Ovary (tissue), 9 donors: ENCODE data around the gene TP73. TPM values are rescaled to one million over a fixed set of nuclear protein-coding genes. Genes with fewer than 3 reads are reported as not detected.

Experiments
- DNase-seq, 5 donors: peaks; one replicate each; pipeline ENCODE4 v3.0.0-alpha.2; 2019 to 2020
- H3K27ac ChIP-seq, 2 donors: fragments of 200-600 bp; one replicate each; pipeline versions ENCODE4 v1.5.1 to v1.8.0; 2019 to 2022
- H3K27me3 ChIP-seq: fragments of 200-600 bp; one replicate; pipeline ENCODE4 v1.8.0; 2022
- H3K36me3 ChIP-seq: fragments of 200-600 bp; sonication (generic); one replicate; pipeline ENCODE4 v1.5.1; 2019
- H3K4me1 ChIP-seq: one replicate; pipeline ENCODE4 v1.8.1; 2013; ENCODE audit warnings: mild to moderate bottlenecking, moderate library complexity; ENCODE audit not compliant: insufficient read depth
- H3K4me3 ChIP-seq: fragments of 200-600 bp; sonication (generic); one replicate; pipeline ENCODE4 v1.5.1; 2017
- H3K9me3 ChIP-seq, 2 donors: fragments of 200-600 bp in 1 of 2; sonication (generic) in 1 of 2; one replicate each; pipeline versions ENCODE4 v1.5.1 to v1.8.1; 2013 to 2019; ENCODE audit warnings: mild to moderate bottlenecking in 1 of 2, moderate library complexity in 1 of 2
- CTCF ChIP-seq, 3 donors: fragments of 450-650 bp in 2 of 3; fragments of 200-600 bp in 1 of 3; IDR thresholded peaks; one replicate each; pipeline versions ENCODE4 v1.5.1 to v1.8.0; 2016 to 2022; ENCODE audit warnings: antibody characterized with exemption in 3 of 3, mild to moderate bottlenecking in 1 of 3
- EP300 ChIP-seq: sonication (generic); formaldehyde crosslinking; IDR thresholded peaks from one replicate; pipeline ENCODE4 v1.6.1; 2017; ENCODE audit warnings: antibody characterized with exemption
- POLR2A ChIP-seq: fragments of 450-650 bp; IDR thresholded peaks from one replicate; pipeline ENCODE4 v1.6.1; 2017; ENCODE audit warnings: antibody characterized with exemption, mild to moderate bottlenecking, moderate library complexity
- WGBS, 3 donors: extraction: QIAGEN DNeasy Blood & Tissue Kit in 1 of 3; methylation state at CpG; one replicate each; pipeline versions ENCODE4 v1.1.5 to v1.1.7; 2013 to 2017; 5-methylcytosine and 5-hydroxymethylcytosine counted together
- intact Hi-C, 4 donors: fragments of 100-400 bp; cut with DNase I; formaldehyde crosslinking; loops; one replicate each; pipeline versions ENCODE4 v1.11.0 to v1.15.1; 2022 to 2023
- polyA plus RNA-seq, 2 donors: library from polyadenylated mRNA; stranded (reverse); fragments of 200-250 nt in 1 of 2; fragments of 350-450 nt in 1 of 2; fragmentation: Illumina TruSeq in 1 of 2; extraction: RNeasy Lipid Tissue Mini Kit (QIAGEN cat#74804) in 1 of 2; gene quantifications; one replicate each; pipeline ENCODE4 v1.2.3, GENCODE V29; 2013 to 2014
- total RNA-seq, 7 donors: library from RNA; depleted of rRNA in 2 of 7; stranded (reverse); fragments of >200 nt in 2 of 7; fragmentation: NEBNext Ultra II Directional in 3 of 7; extraction: Animal tissue kit (Norgen Biotek cat#: 25700) in 3 of 7; gene quantifications; one replicate each; pipeline versions ENCODE4 v1.1.0 to v1.2.4, GENCODE V29; 2016 to 2023
- donor health status: DM: no; HTN: no; CAD: no; lungs with moderate emphysema.
- donor health status: DM: no; HTN: no; CAD: no.
- donor health status: Bipolar disorder and iron deficiency.
- donor health status: DM: yes; HTN: yes; CAD: no.
- donor health status: DM: no; HTN: no; CAD: no.
- donor health status: DM: yes; HTN: yes; CAD: no.

Gene TP73
- total and polyA plus RNA-seq, 9 donors, result 0.03 to 7.5 (median 0.42) TPM

- H3K4me1 ChIP-seq, result peaks cover 8% of the 10 kb centered on the region
- no peak overlapping the region for H3K27ac ChIP-seq
- peaks cover 12% of the 10 kb centered on the region for H3K27me3 ChIP-seq
- no peaks in the 10 kb centered on the region for H3K9me3 ChIP-seq
- no peaks in the 10 kb centered on the region for H3K36me3 ChIP-seq
- no peak for DNase-seq
- intact Hi-C loops, result no loop called here
- 35 to 38% (median 37%) methylated on average over 10 of the region's 10 CpGs for WGBS, 3 donors
- no peak for TF ChIP-seq EP300
- TF ChIP-seq CTCF (IDR thresholded peaks at IDR 0.05), result no peak
- no peak for TF ChIP-seq POLR2A
- H3K4me3 ChIP-seq, result no peak overlapping the region
Measured at GRCh38 chr1:3653286-3653618, 936 bp downstream of the TP73 start.

- H3K4me1 ChIP-seq, result peaks cover 4% of the 10 kb centered on the region
- peaks cover 12% of the 10 kb centered on the region for H3K27me3 ChIP-seq
- no peak overlapping the region for H3K27ac ChIP-seq
- no peak for TF ChIP-seq CTCF (IDR thresholded peaks at IDR 0.05)
- no peak for TF ChIP-seq EP300
- no peak for TF ChIP-seq POLR2A
- DNase-seq, result no peak
- intact Hi-C loops, result no loop called here
- H3K9me3 ChIP-seq, result no peaks in the 10 kb centered on the region
- H3K36me3 ChIP-seq, result no peaks in the 10 kb centered on the region
- WGBS, 3 donors, result 84 to 90% (median 85%) methylated on average over 22 of the region's 22 CpGs
- H3K4me3 ChIP-seq, result no peak overlapping the region
Measured at GRCh38 chr1:3654549-3655281, 2.4 kb downstream of the TP73 start.

- intact Hi-C loops, result no loop called here
- Histone ChIP-seq H3K4me3 (no peak overlapping the region), H3K9me3 (no peaks in the 10 kb centered on the region), H3K27ac (no peak overlapping the region), H3K4me1 (no peaks in the 10 kb centered on the region), H3K27me3 (peaks cover 2% of the 10 kb centered on the region), H3K36me3 (no peaks in the 10 kb centered on the region)
- 86 to 88% (median 86%) methylated on average over 13 of the region's 13 CpGs for WGBS, 3 donors
- DNase-seq, result no peak
- TF ChIP-seq CTCF (IDR thresholded peaks at IDR 0.05), result no peak
- no peak for TF ChIP-seq POLR2A
- TF ChIP-seq EP300, result no peak
Measured at GRCh38 chr1:3656450-3657095, 4.3 kb downstream of the TP73 start.

- intact Hi-C loops, result no loop called here
- Histone ChIP-seq H3K27ac (no peak overlapping the region), H3K9me3 (no peaks in the 10 kb centered on the region), H3K4me1 (no peaks in the 10 kb centered on the region), H3K4me3 (no peak overlapping the region), H3K27me3 (no peaks in the 10 kb centered on the region), H3K36me3 (no peaks in the 10 kb centered on the region)
- no peak for DNase-seq
- 73 to 75% (median 74%) methylated on average over 6 of the region's 6 CpGs for WGBS, 3 donors
- TF ChIP-seq EP300, result no peak
- TF ChIP-seq POLR2A, result no peak
- no peak for TF ChIP-seq CTCF (IDR thresholded peaks at IDR 0.05)
Measured at GRCh38 chr1:3657096-3657475, 4.8 kb downstream of the TP73 start.
